HG03097 (cell line): ENCODE data around the gene AFF1.
"Not testable (repeated sequence)": the region's sequence is repeated elsewhere in the genome, so short reads cannot be mapped to it uniquely, and the experiment has no call there.

ENCODE experiments used
- ATAC-seq: cut with Tn5 transposase; IDR thresholded peaks from one replicate; pipeline ENCODE4 v1.9.1; 2021; ENCODE audit not compliant: unreplicated experiment, low FRiP score

AFF1 gene

GRCh38 chr4:87007528-87008446 is 73.0 kb downstream of the AFF1 start:
- ATAC-seq, result no peak

- ATAC-seq, result no peak
Measured at GRCh38 chr4:87009095-87009648, 74.4 kb downstream of the AFF1 start.

- no peak for ATAC-seq
Measured at GRCh38 chr4:87010192-87010591, 75.4 kb downstream of the AFF1 start.

- no peak for ATAC-seq
Measured at GRCh38 chr4:87011340-87012034, 76.7 kb downstream of the AFF1 start.

DNA sequence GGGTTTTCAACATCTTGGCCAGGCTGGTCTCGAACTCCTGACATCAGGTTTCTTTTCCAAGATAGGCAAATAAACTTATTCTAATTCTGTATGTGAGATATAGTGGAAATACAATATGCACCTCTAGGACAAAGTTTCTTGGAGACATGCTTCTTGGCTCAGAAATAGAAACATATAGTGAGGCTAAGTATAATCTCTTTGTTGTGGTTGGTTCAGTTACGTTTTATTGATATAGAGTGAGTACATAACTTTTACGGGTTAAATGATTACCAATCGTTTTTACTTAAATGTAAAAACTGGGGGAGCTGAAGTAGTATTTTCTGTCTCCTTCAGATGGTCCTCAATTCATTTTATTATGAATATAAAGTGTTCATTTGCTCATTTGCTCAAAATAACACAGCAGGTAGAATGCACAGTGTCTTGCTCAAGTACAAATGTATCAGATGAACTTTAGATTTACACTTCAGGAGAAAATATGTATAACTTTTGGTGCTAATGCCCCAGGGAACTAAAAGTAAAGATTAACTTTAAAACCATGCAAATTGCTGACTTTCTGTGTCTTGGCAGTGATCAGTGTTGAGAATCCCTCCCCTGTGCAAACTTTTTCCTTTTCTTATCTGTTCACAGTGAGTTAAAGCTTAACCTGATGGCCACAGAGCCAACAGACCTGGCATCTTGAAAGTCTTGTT is 77.6 kb downstream of the AFF1 start:
- peak; percentile 79 for ATAC-seq

GRCh38 chr4:87012954-87013308 is 78.1 kb downstream of the AFF1 start:
- not testable (repeated sequence) for ATAC-seq

DNA sequence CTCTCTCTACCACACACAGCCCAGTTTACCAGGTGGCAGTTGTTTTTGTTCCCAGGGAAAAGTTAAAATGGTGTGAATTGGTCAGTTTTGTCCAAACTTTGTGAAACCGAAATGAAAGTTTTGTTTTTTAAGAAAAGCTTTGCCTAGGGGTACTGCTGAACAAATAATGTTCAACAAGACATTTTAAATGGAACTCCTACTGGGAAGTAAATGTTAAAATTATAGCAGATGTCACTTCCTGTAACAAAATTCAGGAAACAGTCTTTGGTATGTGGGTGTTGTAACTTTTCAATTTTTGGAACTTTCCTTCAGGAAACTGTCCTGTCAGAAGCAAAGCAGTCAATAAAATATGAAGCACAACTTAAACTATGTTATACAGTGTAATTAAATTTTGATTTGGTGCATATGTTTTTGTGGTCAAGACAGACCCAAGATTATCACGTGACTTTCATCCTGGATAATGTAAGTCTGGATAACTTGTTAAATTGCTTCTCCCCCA is 79.5 kb downstream of the AFF1 start:
- no peak for ATAC-seq

DNA sequence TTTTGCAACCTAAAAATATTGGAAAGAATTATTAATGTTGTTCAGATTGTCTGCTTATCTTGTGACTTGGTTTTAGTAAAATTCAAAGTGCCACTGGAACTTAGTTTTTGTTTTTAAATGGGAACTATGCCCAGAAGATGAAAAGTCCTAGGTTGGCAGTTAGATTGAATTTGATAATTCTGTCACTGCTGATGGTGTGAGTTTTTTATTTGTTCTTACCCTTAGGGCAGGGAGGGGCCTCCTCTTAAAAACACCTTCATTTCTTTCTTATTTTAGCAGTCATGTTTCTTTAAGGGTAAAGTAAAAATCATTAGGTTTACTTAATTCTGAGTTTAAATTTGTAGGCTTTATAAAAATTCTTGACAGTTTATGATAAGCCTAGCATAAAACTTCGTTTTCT is 80.6 kb downstream of the AFF1 start:
- ATAC-seq, result no peak

- ATAC-seq, result no peak
Measured at GRCh38 chr4:87017580-87018342, 83.0 kb downstream of the AFF1 start.

- ATAC-seq, result no peak
Measured at GRCh38 chr4:87018753-87019152, 83.9 kb downstream of the AFF1 start.

DNA sequence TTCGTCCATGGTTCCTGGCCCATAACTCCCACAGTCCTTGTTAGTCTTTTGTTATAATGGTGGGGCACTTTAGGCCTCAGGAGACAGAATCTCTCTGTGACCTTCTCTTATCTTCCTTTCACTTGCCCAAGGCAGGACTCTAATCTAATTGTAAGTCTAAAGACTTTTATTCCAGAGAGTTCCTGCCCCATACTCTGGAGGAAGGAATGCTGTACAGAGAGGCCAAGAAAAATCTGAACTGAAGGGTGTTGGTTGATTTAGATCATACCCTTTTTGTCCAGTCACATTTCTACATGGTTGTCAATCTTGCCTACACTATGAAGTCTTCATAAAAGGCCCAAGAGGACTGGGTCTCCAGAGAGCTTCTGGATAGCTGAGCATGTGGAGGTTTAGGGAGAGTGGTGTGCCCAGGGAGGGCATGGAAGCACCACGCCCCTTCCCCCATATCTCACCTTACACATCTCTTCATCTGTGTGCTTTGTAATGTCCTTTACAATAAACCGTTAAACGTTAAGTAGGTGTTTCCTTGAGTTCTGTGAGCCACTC is 84.5 kb downstream of the AFF1 start:
- no peak for ATAC-seq

DNA sequence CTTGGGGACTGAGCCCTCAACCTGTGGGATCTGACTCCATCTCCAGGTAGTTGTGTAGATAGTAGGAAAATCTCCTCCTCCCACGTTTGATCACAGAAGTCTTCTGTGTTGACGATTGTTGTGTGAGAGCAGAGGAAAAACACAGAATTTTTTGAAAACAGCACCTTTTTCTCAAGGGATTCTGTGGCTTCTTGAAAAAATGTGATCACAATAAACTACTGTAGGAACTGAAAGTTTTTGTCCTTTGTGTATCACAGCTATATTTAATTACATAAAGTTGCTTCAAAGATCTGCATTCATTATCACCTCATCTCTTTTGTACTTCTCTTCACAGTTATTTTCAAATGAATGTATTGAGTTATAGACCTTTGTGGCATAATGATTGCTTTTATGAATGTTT is 85.1 kb downstream of the AFF1 start:
- ATAC-seq, result no peak

DNA sequence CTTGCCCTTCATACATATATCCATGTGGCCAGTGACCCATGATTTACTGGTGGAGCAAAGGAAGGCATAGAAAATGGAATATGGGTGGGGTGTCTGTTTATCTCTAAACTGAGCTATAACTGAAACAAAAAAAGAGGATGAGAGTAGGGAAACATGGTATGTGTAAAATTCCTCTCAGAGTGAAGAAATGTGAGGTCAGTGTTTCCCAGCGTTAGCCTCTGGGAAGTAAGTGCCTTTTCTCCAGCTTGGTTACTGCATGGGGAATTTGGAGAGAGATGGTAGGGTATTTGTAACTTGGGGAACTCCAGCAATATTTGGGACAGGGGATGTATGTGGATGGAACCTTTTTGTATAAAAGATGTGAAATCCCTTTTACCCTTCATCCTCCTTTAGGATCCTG is 89.4 kb downstream of the AFF1 start:
- ATAC-seq, result no peak

- ATAC-seq, result no peak
Measured at GRCh38 chr4:87025023-87025613, 90.3 kb downstream of the AFF1 start.

DNA sequence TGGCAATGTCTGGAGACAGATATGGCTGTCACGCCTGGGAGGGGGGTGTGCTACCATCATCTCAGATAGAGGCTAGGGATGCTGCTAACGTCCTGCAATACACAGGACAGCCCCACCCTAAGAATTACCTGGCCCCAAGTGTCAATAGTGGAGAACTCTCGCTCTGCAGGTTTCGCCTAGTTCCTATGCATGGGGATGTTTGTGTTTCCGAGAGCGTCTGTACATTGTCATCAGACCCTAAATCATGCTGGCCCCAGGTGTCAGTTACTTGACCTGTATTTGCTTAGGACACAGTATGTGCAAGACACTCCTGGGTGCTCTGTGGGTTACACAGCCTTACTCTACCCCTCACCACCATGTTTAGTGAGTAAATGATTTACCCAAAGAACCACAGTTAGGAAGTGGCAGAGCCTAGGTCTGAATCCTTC is 90.8 kb downstream of the AFF1 start:
- ATAC-seq, result peak; percentile 66

- peak; percentile 54 for ATAC-seq
Measured at GRCh38 chr4:87026800-87027495, 92.1 kb downstream of the AFF1 start.

GRCh38 chr4:87029356-87029755 is 94.5 kb downstream of the AFF1 start:
- ATAC-seq, result no peak

DNA sequence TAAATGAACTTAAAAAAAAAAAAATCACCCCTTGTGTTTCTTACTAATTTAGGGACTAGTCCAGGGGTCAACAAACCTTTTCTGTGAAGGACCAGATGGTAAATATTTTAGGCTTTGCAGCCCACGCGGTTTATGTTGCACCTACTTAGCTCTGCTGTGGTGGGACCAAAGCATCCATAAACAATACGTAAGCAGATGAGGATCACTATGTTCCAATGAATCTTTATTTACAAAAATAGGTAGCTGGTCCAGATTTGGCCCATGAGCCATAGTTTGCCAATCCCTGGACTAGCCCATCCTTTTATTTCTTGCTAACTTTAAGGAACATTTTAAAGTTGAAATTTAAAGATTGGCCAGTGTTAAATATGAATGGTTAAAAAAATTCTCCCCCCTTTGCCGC is 95.3 kb downstream of the AFF1 start:
- ATAC-seq, result no peak
